Measurements from ENCODE around the gene MAP3K12.

- no peak for TF ChIP-seq POLR2A (IDR thresholded peaks at IDR 0.05; ENCODE audit: low read length)
- TF ChIP-seq GATA1 (IDR thresholded peaks at IDR 0.05; ENCODE audit: low read depth, low read length) = no peak
Observed at GRCh38 chr12:53479331-53479730, 19.9 kb downstream of the MAP3K12 start.
